ENCODE data around the gene PGAM1. TPM values are rescaled to one million over a fixed set of nuclear protein-coding genes. Genes with fewer than 3 reads are reported as not detected.

The PGAM1 gene
- 316 and 578 TPM in 2 replicates for total RNA-seq

GRCh38 chr10:97425964-97426775 lies at the start of gene PGAM1:
PGAM1 (plus strand) TSS chr10:97426191; CDS start chr10:97426308, 117 bp downstream.

GRCh38 chr10:97400665-97401454 lies 25.1 kb upstream of the PGAM1 start, which contains the start of gene RRP12:
RRP12 (minus strand) TSS chr10:97401340; CDS start chr10:97401231, 109 bp downstream.

GRCh38 chr10:97445722-97446639 lies 20.0 kb downstream of the PGAM1 start, which contains the start of the genes EXOSC1 and ZDHHC16:
EXOSC1 (minus strand) TSS chr10:97446006; CDS start chr10:97445985, 21 bp downstream.
ZDHHC16 (plus strand) TSS chr10:97446175; CDS start chr10:97451676, 5,501 bp downstream.

Other genes with a start within 250 kb of the PGAM1 start
- not detected in 2 replicates for gene SLIT1, start 240.2 kb upstream of the PGAM1 start, total RNA-seq
- 2.3 and 3.6 TPM in 2 replicates for gene ARHGAP19, start 133.6 kb upstream of the PGAM1 start, total RNA-seq
- 2.7 and 5.5 TPM in 2 replicates for gene FRAT1, start 106.9 kb upstream of the PGAM1 start, total RNA-seq
- gene FRAT2, start 91.5 kb upstream of the PGAM1 start, total RNA-seq: 4.7 and 6.4 TPM in 2 replicates
- 5.3 and 11.1 TPM in 2 replicates for gene RRP12, start 24.9 kb upstream of the PGAM1 start, total RNA-seq
- 35.7 and 36.2 TPM in 2 replicates for gene EXOSC1, start 19.8 kb downstream of the PGAM1 start, total RNA-seq
- 25.4 and 48.2 TPM in 2 replicates for gene ZDHHC16, start 20.0 kb downstream of the PGAM1 start, total RNA-seq
- gene MMS19, start 72.2 kb downstream of the PGAM1 start, total RNA-seq: 75.6 and 88.4 TPM in 2 replicates
- gene UBTD1, start 72.7 kb downstream of the PGAM1 start, total RNA-seq: 37.8 and 52.3 TPM in 2 replicates
- gene ANKRD2, start 146.6 kb downstream of the PGAM1 start, total RNA-seq: 0.85 TPM in 1 of 2 replicates, not detected in the other
- 0.17 and 0.58 TPM in 2 replicates for gene HOGA1, start 158.2 kb downstream of the PGAM1 start, total RNA-seq
- gene C10orf62, start 163.5 kb downstream of the PGAM1 start, total RNA-seq: not detected in 2 replicates
- gene MORN4, start 207.3 kb downstream of the PGAM1 start, total RNA-seq: 3.9 and 33.7 TPM in 2 replicates
- gene PI4K2A, start 214.5 kb downstream of the PGAM1 start, total RNA-seq: 20.1 and 23.7 TPM in 2 replicates

Measured in pericardium fibroblast (primary cell).